OCI-LY1 (cell line): ENCODE measurements around the gene TCP10L.

Experiments
- H2AFZ ChIP-seq: fragments of 200-600 bp; sonication (generic), shearing (Covaris generic); 2 replicates; pipeline ENCODE4 v1.6.0; 2014; ENCODE audit warnings: antibody characterized with exemption, mild to moderate bottlenecking, low read length
- H3F3A ChIP-seq: fragments of 200-600 bp; sonication (generic), shearing (Covaris generic); 2 replicates; pipeline ENCODE4 v1.6.0; 2014; ENCODE audit warnings: mild to moderate bottlenecking, antibody characterized with exemption, low read length, moderate library complexity; ENCODE audit not compliant: insufficient read depth
- H3K27ac ChIP-seq: fragments of 200-600 bp; sonication (generic); 2 replicates; pipeline ENCODE4 v1.5.1; 2014; ENCODE audit warnings: low read length, mixed run types, mild to moderate bottlenecking, low read depth; ENCODE audit not compliant: poor library complexity, severe bottlenecking
- H3K27me3 ChIP-seq: fragments of 200-600 bp; sonication (generic); 2 replicates; pipeline ENCODE4 v1.6.0; 2014; ENCODE audit warnings: antibody characterized with exemption, mild to moderate bottlenecking, low read length, moderate library complexity; ENCODE audit not compliant: insufficient read depth
- H3K36me3 ChIP-seq: fragments of 200-600 bp; sonication (generic); 2 replicates; pipeline ENCODE4 v1.6.1; 2014; ENCODE audit warnings: mild to moderate bottlenecking, antibody characterized with exemption, low read length, moderate library complexity, mixed read lengths; ENCODE audit not compliant: insufficient read depth
- H3K4me1 ChIP-seq: fragments of 200-600 bp; sonication (generic); 2 replicates; pipeline ENCODE4 v1.5.1; 2014; ENCODE audit warnings: mild to moderate bottlenecking, low read length, moderate library complexity; ENCODE audit not compliant: insufficient read depth, severe bottlenecking
- H3K4me2 ChIP-seq: fragments of 200-600 bp; sonication (generic), shearing (Covaris generic); 2 replicates; pipeline ENCODE4 v1.6.1; 2014; ENCODE audit warnings: low read length
- H3K4me3 ChIP-seq: fragments of 200-600 bp; sonication (generic); 2 replicates; pipeline ENCODE4 v1.5.1; 2014; ENCODE audit warnings: low read length, low read depth, mild to moderate bottlenecking, mixed read lengths; ENCODE audit not compliant: poor library complexity, severe bottlenecking
- H3K79me2 ChIP-seq: fragments of 200-600 bp; shearing (Covaris generic); 2 replicates; pipeline ENCODE4 v1.6.1; 2016; ENCODE audit warnings: mixed run types, low read length, mixed read lengths; ENCODE audit not compliant: insufficient read depth
- H3K9ac ChIP-seq: fragments of 200-600 bp; sonication (generic), shearing (Covaris generic); 2 replicates; pipeline ENCODE4 v1.6.1; 2014; ENCODE audit warnings: mild to moderate bottlenecking, low read length, mixed read lengths
- H3K9me2 ChIP-seq: fragments of 200-600 bp; sonication (generic), shearing (Covaris generic); 2 replicates; pipeline ENCODE4 v1.6.1; 2014; ENCODE audit warnings: low read depth, mild to moderate bottlenecking, low read length, mixed read lengths
- H3K9me3 ChIP-seq: fragments of 200-600 bp; shearing (Covaris generic); 2 replicates; pipeline ENCODE4 v1.6.1; 2014; ENCODE audit warnings: low read length, mixed read lengths
- H4K20me1 ChIP-seq: fragments of 200-600 bp; sonication (generic), shearing (Covaris generic); 2 replicates; pipeline ENCODE4 v1.6.0; 2016; ENCODE audit warnings: mild to moderate bottlenecking, low read length; ENCODE audit not compliant: insufficient read depth
- CTCF ChIP-seq: fragments of 200-600 bp; sonication (generic), shearing (Covaris generic); IDR thresholded peaks from 2 replicates; pipeline ENCODE4 v1.5.1; 2017; ENCODE audit warnings: mild to moderate bottlenecking, antibody characterized with exemption, low read length, moderate library complexity, mixed read lengths
- EZH2 ChIP-seq: fragments of 200-600 bp; sonication (generic), shearing (Covaris generic); IDR thresholded peaks from 2 replicates; pipeline ENCODE4 v1.8.0; 2017; ENCODE audit warnings: borderline replicate concordance, mixed run types, mild to moderate bottlenecking, antibody characterized with exemption, low read length, moderate library complexity, mixed read lengths

TCP10L gene

GRCh38 chr21:32590130-32590529 lies 4.8 kb upstream of the TCP10L start:
- H3K27me3 ChIP-seq = no peaks in the 10 kb centered on the region
- no peak for TF ChIP-seq CTCF
- TF ChIP-seq EZH2 = no peak
- H3K4me3 ChIP-seq = no peak overlapping the region
- H3K9ac ChIP-seq = no peak overlapping the region
- no peaks in the 10 kb centered on the region for H3K9me3 ChIP-seq
- no peaks in the 10 kb centered on the region for H3K79me2 ChIP-seq
- no peaks in the 10 kb centered on the region for H3K4me1 ChIP-seq
- no peaks in the 10 kb centered on the region for H3K9me2 ChIP-seq
- no peak overlapping the region for H2AFZ ChIP-seq
- no peaks in the 10 kb centered on the region for H3K36me3 ChIP-seq
- no peaks in the 10 kb centered on the region for H4K20me1 ChIP-seq
- H3F3A ChIP-seq = no peaks in the 10 kb centered on the region
- H3K27ac ChIP-seq = no peak overlapping the region
- H3K4me2 ChIP-seq = no peak overlapping the region

GRCh38 chr21:32587651-32588050 lies 2.3 kb upstream of the TCP10L start:
- H3K9ac ChIP-seq = no peak overlapping the region
- H3K4me1 ChIP-seq = no peaks in the 10 kb centered on the region
- no peak overlapping the region for H3K4me2 ChIP-seq
- H3K9me3 ChIP-seq = no peaks in the 10 kb centered on the region
- H4K20me1 ChIP-seq = no peaks in the 10 kb centered on the region
- TF ChIP-seq CTCF (no peak), EZH2 (no peak)
- H3K27me3 ChIP-seq = no peaks in the 10 kb centered on the region
- H3F3A ChIP-seq = no peaks in the 10 kb centered on the region
- H3K27ac ChIP-seq = no peak overlapping the region
- no peak overlapping the region for H3K4me3 ChIP-seq
- no peaks in the 10 kb centered on the region for H3K36me3 ChIP-seq
- H3K9me2 ChIP-seq = no peaks in the 10 kb centered on the region
- H2AFZ ChIP-seq = no peak overlapping the region
- H3K79me2 ChIP-seq = no peaks in the 10 kb centered on the region

GRCh38 chr21:32587120-32587519 lies 1.8 kb upstream of the TCP10L start:
- H3K79me2 ChIP-seq = no peaks in the 10 kb centered on the region
- H3K36me3 ChIP-seq = no peaks in the 10 kb centered on the region
- no peak overlapping the region for H3K4me3 ChIP-seq
- no peaks in the 10 kb centered on the region for H3K27me3 ChIP-seq
- no peaks in the 10 kb centered on the region for H3F3A ChIP-seq
- H3K27ac ChIP-seq = no peak overlapping the region
- H2AFZ ChIP-seq = no peak overlapping the region
- no peaks in the 10 kb centered on the region for H3K9me3 ChIP-seq
- H3K9me2 ChIP-seq = no peaks in the 10 kb centered on the region
- H4K20me1 ChIP-seq = no peaks in the 10 kb centered on the region
- no peak overlapping the region for H3K4me2 ChIP-seq
- H3K9ac ChIP-seq = no peak overlapping the region
- H3K4me1 ChIP-seq = no peaks in the 10 kb centered on the region
- TF ChIP-seq CTCF = no peak
- no peak for TF ChIP-seq EZH2
